ENCODE results near the gene PEX11G. TPM values are rescaled to one million over a fixed set of nuclear protein-coding genes. Genes with fewer than 3 reads are reported as not detected.

The PEX11G gene
- total RNA-seq, 4 donors from 2014 or later: 1.0 to 3.1 (median 1.9) TPM

- no peak for ATAC-seq
- TF ChIP-seq EP300 (IDR thresholded peaks at IDR 0.05): no peak
- TF ChIP-seq CTCF (IDR thresholded peaks at IDR 0.05): no peak
- TF ChIP-seq POLR2AphosphoS5 (IDR thresholded peaks at IDR 0.05): no peak
- no peak for TF ChIP-seq POLR2A (IDR thresholded peaks at IDR 0.05)
- no peaks in the 10 kb centered on the region for H3K9me3 ChIP-seq
- no peak overlapping the region for H3K27ac ChIP-seq
- H3K4me3 ChIP-seq: no peak overlapping the region
- peaks cover 0 to 100% of the 10 kb centered on the region in 2 donors for H3K36me3 ChIP-seq
- H3K27me3 ChIP-seq: no peaks in the 10 kb centered on the region
- peaks cover 0 to 5% (median 0%) of the 10 kb centered on the region in 3 donors for H3K4me1 ChIP-seq
- WGBS, 2 donors (ENCODE audit: low coverage in 1 of 2): 83% methylated on average over 1 of the region's 3 CpGs; no CpG with 5 or more reads in 1 of the 2 donors
Observed at GRCh38 chr19:7445104-7445503, 43.7 kb downstream of the PEX11G start.

GRCh38 chr19:7444042-7444441 lies 44.8 kb downstream of the PEX11G start:
- Histone ChIP-seq H3K4me1 (peaks cover 0 to 5% (median 0%) of the 10 kb centered on the region in 3 donors), H3K36me3 (peaks cover 0 to 100% of the 10 kb centered on the region in 2 donors), H3K27ac (no peak overlapping the region), H3K4me3 (no peak overlapping the region), H3K27me3 (no peaks in the 10 kb centered on the region), H3K9me3 (no peaks in the 10 kb centered on the region)
- TF ChIP-seq EP300 (IDR thresholded peaks at IDR 0.05): no peak
- no peak for TF ChIP-seq POLR2A (IDR thresholded peaks at IDR 0.05)
- TF ChIP-seq CTCF (IDR thresholded peaks at IDR 0.05): no peak
- TF ChIP-seq POLR2AphosphoS5 (IDR thresholded peaks at IDR 0.05): no peak
- 80% methylated on average over 3 of the region's 19 CpGs; no CpG with 5 or more reads in 1 of the 2 donors for WGBS, 2 donors (ENCODE audit: low coverage in 1 of 2)
- no peak for ATAC-seq

GRCh38 chr19:7442423-7442822 lies 46.4 kb downstream of the PEX11G start:
- ATAC-seq: no peak
- H3K36me3 ChIP-seq: peaks cover 0 to 84% of the 10 kb centered on the region in 2 donors
- peaks cover 0 to 5% (median 0%) of the 10 kb centered on the region in 3 donors for H3K4me1 ChIP-seq
- no peaks in the 10 kb centered on the region for H3K9me3 ChIP-seq
- H3K27me3 ChIP-seq: no peaks in the 10 kb centered on the region
- H3K4me3 ChIP-seq: no peak overlapping the region
- TF ChIP-seq EP300 (IDR thresholded peaks at IDR 0.05): no peak
- no peak for TF ChIP-seq POLR2A (IDR thresholded peaks at IDR 0.05)
- no peak for TF ChIP-seq POLR2AphosphoS5 (IDR thresholded peaks at IDR 0.05)
- TF ChIP-seq CTCF (IDR thresholded peaks at IDR 0.05): no peak
- H3K27ac ChIP-seq: no peak overlapping the region
- WGBS, 2 donors (ENCODE audit: low coverage in 1 of 2): 49 to 93% methylated on average over 5 of the region's 9 CpGs

- Histone ChIP-seq H3K27ac (no peak overlapping the region), H3K9me3 (no peaks in the 10 kb centered on the region), H3K4me3 (no peak overlapping the region), H3K27me3 (no peaks in the 10 kb centered on the region), H3K36me3 (peaks cover 0 to 76% of the 10 kb centered on the region in 2 donors), H3K4me1 (peaks cover 0 to 10% (median 0%) of the 10 kb centered on the region in 3 donors)
- TF ChIP-seq CTCF (IDR thresholded peaks at IDR 0.05) (no peak), EP300 (IDR thresholded peaks at IDR 0.05) (no peak), POLR2AphosphoS5 (IDR thresholded peaks at IDR 0.05) (no peak), POLR2A (IDR thresholded peaks at IDR 0.05) (no peak)
- no peak for ATAC-seq
- 90 to 93% methylated on average over 10 to 17 of the region's 21 CpGs for WGBS, 2 donors (ENCODE audit: low coverage in 1 of 2)
Observed at GRCh38 chr19:7441468-7442146, 47.2 kb downstream of the PEX11G start.

Measured in gastroesophageal sphincter (tissue), 4 donors.